Measurements from ENCODE around the gene LAPTM5. TPM values are rescaled to one million over a fixed set of nuclear protein-coding genes. Genes with fewer than 3 reads are reported as not detected.
A peak's percentile ranks its signal among the peaks of the same experiment; 100 is the strongest.

LAPTM5 gene
- total RNA-seq, 1 donor from 2014 or later = 0.56 TPM

DNA sequence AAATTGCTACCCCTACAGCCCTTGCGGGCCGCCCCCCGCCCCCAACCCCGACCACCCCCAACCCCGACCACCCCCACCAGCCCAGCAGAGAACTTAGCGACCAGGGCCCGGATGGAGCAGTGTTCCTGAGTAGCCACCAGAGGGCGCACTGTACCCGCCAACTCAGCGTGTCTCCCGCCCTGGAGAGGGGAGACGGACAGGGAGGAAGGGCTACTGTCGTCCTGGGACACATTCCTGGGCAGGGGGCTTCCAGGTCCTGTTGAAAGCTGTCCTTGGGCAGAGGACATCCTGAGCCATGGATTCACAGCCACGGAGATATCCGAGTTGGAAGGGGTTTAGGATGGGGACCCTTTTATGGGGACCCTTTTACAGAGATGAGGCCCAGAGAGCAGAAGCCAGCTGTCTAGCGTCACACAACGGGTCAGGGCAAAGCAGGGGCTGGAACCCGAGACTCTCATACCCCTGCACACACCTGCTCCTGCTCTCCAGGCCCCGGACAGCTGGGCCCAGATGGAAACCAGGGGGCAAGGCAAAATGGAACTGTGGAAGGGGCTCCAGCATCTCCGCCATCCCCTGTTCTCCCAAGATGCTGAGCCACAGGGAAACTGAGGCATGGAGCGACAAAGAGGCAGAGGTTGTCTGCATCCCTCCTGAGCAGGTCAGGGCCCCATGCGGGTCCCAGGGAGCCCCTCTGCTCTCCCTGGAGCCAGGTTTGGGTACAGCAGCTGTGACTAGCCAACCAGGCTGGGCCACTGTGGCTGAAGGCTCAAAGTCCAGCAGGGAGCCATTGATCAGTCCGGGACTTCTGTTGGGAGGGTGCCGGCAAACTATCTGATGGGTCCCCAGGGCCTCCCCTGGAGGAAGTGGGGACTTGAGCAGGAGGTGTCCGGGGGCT, 25.0 kb upstream of the LAPTM5 start:
- Mint-ChIP-seq H3K4me1 (ENCODE audit: low read depth, unreplicated experiment) (peaks cover 15% of the 10 kb centered on the region), H3K27ac (ENCODE audit: unreplicated experiment) (peak overlapping the region; percentile 68), H3K4me3 (ENCODE audit: unreplicated experiment) (peak overlapping the region; percentile 49), H3K36me3 (ENCODE audit: unreplicated experiment) (no peaks in the 10 kb centered on the region), H3K9me3 (ENCODE audit: unreplicated experiment) (no peaks in the 10 kb centered on the region), H3K27me3 (ENCODE audit: unreplicated experiment) (peaks cover 2% of the 10 kb centered on the region)
- peak; percentile 87 for DNase-seq
- TF ChIP-seq, protein P1, sequence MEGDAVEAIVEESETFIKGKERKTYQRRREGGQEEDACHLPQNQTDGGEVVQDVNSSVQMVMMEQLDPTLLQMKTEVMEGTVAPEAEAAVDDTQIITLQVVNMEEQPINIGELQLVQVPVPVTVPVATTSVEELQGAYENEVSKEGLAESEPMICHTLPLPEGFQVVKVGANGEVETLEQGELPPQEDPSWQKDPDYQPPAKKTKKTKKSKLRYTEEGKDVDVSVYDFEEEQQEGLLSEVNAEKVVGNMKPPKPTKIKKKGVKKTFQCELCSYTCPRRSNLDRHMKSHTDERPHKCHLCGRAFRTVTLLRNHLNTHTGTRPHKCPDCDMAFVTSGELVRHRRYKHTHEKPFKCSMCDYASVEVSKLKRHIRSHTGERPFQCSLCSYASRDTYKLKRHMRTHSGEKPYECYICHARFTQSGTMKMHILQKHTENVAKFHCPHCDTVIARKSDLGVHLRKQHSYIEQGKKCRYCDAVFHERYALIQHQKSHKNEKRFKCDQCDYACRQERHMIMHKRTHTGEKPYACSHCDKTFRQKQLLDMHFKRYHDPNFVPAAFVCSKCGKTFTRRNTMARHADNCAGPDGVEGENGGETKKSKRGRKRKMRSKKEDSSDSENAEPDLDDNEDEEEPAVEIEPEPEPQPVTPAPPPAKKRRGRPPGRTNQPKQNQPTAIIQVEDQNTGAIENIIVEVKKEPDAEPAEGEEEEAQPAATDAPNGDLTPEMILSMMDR (IDR thresholded peaks at IDR 0.05; ENCODE audit: partially characterized antibody, unreplicated experiment) = peak; percentile 76

DNA sequence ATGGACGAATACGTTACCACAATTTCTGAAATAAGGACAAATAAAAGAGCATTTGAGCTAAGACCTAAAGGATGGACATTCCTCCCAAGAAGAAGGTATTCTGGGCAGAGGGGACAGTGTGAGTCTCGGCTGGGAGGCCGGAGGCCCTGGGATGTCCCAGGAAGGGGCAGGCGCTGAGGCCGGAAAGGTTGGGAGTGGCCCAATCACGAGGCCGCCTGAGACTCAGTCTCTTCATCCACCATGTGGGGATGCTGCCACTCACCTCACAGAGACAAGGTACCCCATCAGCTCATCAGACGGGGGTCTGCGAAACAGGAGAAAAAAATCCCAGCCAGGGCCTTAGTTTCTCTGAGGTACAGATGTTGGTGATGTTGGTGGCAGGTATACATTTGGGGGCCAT, 24.3 kb upstream of the LAPTM5 start:
- Mint-ChIP-seq H3K4me1 (ENCODE audit: low read depth, unreplicated experiment) (peaks cover 11% of the 10 kb centered on the region), H3K4me3 (ENCODE audit: unreplicated experiment) (no peak overlapping the region), H3K36me3 (ENCODE audit: unreplicated experiment) (no peaks in the 10 kb centered on the region), H3K27me3 (ENCODE audit: unreplicated experiment) (peaks cover 2% of the 10 kb centered on the region), H3K27ac (ENCODE audit: unreplicated experiment) (no peak overlapping the region), H3K9me3 (ENCODE audit: unreplicated experiment) (no peaks in the 10 kb centered on the region)
- TF ChIP-seq, protein P1 (IDR thresholded peaks at IDR 0.05; ENCODE audit: partially characterized antibody, unreplicated experiment) = no peak
- no peak for DNase-seq

DNA sequence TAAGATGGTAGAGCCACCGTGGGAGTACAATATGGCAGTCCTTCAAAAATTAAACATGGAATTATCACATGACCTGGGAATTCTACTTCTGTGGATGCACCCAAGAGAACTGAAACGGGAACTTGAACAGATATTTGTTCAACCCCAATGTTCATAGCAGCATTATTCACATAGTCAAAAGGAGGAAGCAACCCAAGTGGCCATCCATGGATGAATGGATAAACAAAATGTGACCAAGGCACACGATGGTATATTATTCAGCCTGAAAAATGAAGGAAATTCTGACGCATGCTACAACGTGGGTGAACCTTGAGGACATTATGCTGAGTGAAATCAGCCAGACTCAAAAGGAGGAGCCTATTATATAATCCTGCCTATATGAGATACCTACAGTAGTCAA, 22.8 kb upstream of the LAPTM5 start:
- Mint-ChIP-seq H3K4me3 (ENCODE audit: unreplicated experiment) (no peak overlapping the region), H3K27me3 (ENCODE audit: unreplicated experiment) (peaks cover 2% of the 10 kb centered on the region), H3K9me3 (ENCODE audit: unreplicated experiment) (no peaks in the 10 kb centered on the region), H3K4me1 (ENCODE audit: low read depth, unreplicated experiment) (peaks cover 9% of the 10 kb centered on the region), H3K36me3 (ENCODE audit: unreplicated experiment) (no peaks in the 10 kb centered on the region), H3K27ac (ENCODE audit: unreplicated experiment) (no peak overlapping the region)
- DNase-seq = no peak
- TF ChIP-seq, protein P1 (IDR thresholded peaks at IDR 0.05; ENCODE audit: partially characterized antibody, unreplicated experiment) = no peak

DNA sequence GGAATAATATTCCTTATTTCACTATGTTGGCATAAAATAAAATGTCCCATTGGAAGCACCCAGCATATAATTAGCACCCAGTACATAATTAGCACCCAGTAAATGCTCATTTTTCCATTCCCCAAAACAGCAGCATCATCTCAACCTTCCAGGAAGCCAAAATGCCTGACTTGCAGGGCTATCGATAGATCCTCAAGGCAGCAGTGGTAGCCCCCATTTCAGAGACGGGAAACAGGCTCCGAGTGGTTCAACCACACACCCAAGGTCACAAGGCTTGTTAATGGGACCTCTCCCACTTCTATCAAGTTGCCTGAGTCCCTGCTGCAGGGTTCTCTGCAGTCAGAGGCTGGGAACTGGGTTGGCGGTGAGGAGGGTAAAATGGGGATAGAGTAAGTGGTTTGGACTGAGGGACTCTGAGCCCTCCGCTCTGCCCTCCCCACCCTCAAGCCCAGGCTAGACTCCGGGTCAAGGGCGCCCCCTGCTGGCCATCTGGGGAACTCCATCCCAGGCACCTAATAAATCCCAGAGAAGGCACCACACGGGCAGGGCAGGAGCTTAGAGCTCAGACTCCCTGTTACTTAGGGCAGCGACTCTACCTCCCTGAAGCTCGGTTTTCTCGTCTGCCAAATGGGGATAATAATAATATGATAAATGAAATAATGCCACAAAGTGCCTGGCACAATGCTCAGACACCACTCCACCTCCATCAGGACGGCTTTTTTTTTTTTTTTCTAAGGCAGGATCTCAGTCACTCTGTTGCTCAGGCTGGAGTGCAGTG, 21.9 kb upstream of the LAPTM5 start:
- H3K4me3 Mint-ChIP-seq (ENCODE audit: unreplicated experiment) = no peak overlapping the region
- TF ChIP-seq, protein P1 (IDR thresholded peaks at IDR 0.05; ENCODE audit: partially characterized antibody, unreplicated experiment) = peak; percentile 100
- H3K9me3 Mint-ChIP-seq (ENCODE audit: unreplicated experiment) = no peaks in the 10 kb centered on the region
- H3K27me3 Mint-ChIP-seq (ENCODE audit: unreplicated experiment) = no peaks in the 10 kb centered on the region
- H3K27ac Mint-ChIP-seq (ENCODE audit: unreplicated experiment) = no peak overlapping the region
- H3K36me3 Mint-ChIP-seq (ENCODE audit: unreplicated experiment) = no peaks in the 10 kb centered on the region
- peaks cover 9% of the 10 kb centered on the region for H3K4me1 Mint-ChIP-seq (ENCODE audit: low read depth, unreplicated experiment)
- peak; percentile 93 for DNase-seq

DNA sequence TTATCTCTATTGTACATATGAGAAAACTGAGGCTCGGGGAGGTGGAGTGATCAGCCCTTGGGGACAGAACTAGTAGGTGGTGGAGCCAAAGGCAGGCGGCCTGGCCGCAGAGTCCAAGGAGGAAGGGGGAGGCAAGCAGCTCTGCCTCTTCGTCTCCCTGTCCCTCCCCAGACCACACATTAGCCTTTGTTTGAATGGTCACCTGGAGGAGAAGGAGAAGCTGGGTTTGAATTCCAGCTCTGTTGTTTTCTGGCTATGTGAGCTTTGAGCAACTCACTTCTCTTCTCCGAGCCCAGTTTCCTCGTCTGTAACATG, 21.4 kb upstream of the LAPTM5 start:
- Mint-ChIP-seq H3K27ac (ENCODE audit: unreplicated experiment) (no peak overlapping the region), H3K4me1 (ENCODE audit: low read depth, unreplicated experiment) (peaks cover 9% of the 10 kb centered on the region), H3K36me3 (ENCODE audit: unreplicated experiment) (no peaks in the 10 kb centered on the region), H3K27me3 (ENCODE audit: unreplicated experiment) (peaks cover 1% of the 10 kb centered on the region), H3K9me3 (ENCODE audit: unreplicated experiment) (no peaks in the 10 kb centered on the region), H3K4me3 (ENCODE audit: unreplicated experiment) (no peak overlapping the region)
- no peak for DNase-seq
- TF ChIP-seq, protein P1 (IDR thresholded peaks at IDR 0.05; ENCODE audit: partially characterized antibody, unreplicated experiment) = no peak
